SU-DHL-6 (cell line): ENCODE results near the gene SGPP1.

Source experiments
- CTCF ChIP-seq: fragments of 200-600 bp; sonication (generic); IDR thresholded peaks from one replicate; pipeline ENCODE4 v1.5.1; 2017; ENCODE audit warnings: antibody characterized with exemption, mild to moderate bottlenecking, low read length, moderate library complexity; ENCODE audit not compliant: insufficient read depth, poor library complexity, severe bottlenecking
- EZH2phosphoT487 ChIP-seq: fragments of 200-600 bp; sonication (generic), shearing (Covaris generic); conservative IDR thresholded peaks from 2 replicates; pipeline ENCODE4 v1.6.1; 2018; ENCODE audit warnings: mild to moderate bottlenecking, antibody characterized with exemption, low read length, moderate library complexity, mixed read lengths

- TF ChIP-seq CTCF (no peak), EZH2phosphoT487 (no peak)
Observed at GRCh38 chr14:63650256-63650952, 77.5 kb downstream of the SGPP1 start.
